Renal cortical epithelial cell (primary cell): ENCODE results near the gene COA8. TPM values are rescaled to one million over a fixed set of nuclear protein-coding genes. Genes with fewer than 3 reads are reported as not detected.

Source experiments
- DNase-seq: peaks from one replicate; pipeline ENCODE4 v3.0.0-alpha.2; 2011; ENCODE audit warnings: low read depth
- total RNA-seq: library from RNA; depleted of rRNA; stranded (reverse); fragments of >200 nt; gene quantifications from 2 replicates; pipeline ENCODE4 v1.2.3, GENCODE V29; 2014

Gene COA8
- total RNA-seq, 1 donor from 2014 or later: 31.1 TPM

- DNase-seq: no peak
Measured at GRCh38 chr14:103536693-103537092, 26.1 kb upstream of the COA8 start.

GRCh38 chr14:103537175-103537990 lies 25.4 kb upstream of the COA8 start:
- DNase-seq: no peak

DNA sequence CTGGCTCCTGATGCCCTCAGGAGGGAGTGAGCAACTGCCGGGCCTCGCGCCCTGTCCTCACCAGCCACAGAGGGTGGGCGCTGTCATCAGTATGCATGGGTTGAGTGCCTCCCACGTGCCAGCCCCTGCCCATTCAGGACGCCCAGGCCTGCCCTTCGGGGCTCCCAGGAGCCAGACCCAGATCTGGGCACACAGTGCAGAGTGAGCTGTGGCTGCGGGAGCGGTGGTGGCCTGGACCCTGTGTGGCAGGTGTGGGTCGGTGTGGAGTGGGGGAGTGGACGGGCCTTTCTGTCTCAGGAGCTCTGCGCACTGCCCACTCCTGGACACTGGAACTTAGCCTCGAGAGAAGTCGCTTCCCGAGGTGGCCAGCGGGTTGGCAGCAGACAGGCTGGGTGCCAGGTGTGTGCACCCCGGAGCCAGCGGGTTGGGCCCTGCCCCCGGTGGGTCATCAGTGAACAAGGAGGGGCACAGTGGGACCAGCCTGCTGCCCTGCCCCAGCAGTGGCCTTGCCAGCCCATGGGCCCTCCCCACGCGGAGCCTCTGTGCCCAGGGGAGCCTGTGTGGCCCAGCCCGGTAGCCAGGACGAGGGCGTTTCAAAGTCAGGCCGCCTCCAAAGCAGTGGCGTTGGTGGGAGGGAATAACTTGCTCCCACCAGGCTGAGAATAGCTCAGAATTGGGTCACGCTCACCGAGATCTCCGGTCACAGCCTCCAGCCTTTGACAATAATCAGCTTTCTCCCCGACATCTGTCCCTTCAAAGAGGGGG lies 24.3 kb upstream of the COA8 start:
- DNase-seq: no peak

DNA sequence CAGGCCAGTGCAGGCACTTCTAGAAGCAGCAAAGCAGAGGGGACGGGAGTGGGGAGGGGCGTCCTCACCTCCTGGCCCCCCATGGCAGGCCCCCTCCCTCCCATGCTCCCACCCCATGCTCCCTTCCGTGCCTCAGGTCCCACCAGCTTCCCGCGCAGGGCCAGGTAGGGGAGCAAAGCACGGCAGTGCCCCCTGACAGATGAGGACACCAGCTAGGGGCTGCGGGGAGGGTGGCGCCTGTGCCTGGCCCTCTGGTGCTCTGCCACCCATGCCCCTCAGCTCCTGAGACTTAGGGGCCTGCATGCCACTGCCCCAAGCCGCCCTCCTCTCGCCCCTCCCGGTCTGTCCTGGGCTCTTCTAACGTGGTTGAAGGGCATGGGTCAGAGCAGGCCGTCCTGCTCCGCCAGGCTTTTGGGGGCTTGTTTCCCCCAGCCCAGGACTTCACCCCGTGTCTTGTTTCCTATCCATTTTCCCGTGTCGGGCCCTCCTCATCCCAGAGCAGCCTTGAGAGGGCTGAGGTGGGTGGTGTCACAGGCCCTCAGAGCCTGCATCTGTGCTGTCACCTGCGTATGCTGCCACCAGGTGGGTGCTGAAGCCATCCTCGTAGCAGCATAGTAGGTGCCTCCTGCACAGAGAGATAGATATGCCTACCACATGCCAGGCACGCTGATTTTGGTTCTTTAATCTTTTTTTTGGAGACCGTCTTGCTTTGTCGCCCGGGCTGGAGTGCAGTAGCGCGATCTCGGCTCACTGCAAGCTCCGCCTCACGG lies 23.5 kb upstream of the COA8 start:
- no peak for DNase-seq

DNA sequence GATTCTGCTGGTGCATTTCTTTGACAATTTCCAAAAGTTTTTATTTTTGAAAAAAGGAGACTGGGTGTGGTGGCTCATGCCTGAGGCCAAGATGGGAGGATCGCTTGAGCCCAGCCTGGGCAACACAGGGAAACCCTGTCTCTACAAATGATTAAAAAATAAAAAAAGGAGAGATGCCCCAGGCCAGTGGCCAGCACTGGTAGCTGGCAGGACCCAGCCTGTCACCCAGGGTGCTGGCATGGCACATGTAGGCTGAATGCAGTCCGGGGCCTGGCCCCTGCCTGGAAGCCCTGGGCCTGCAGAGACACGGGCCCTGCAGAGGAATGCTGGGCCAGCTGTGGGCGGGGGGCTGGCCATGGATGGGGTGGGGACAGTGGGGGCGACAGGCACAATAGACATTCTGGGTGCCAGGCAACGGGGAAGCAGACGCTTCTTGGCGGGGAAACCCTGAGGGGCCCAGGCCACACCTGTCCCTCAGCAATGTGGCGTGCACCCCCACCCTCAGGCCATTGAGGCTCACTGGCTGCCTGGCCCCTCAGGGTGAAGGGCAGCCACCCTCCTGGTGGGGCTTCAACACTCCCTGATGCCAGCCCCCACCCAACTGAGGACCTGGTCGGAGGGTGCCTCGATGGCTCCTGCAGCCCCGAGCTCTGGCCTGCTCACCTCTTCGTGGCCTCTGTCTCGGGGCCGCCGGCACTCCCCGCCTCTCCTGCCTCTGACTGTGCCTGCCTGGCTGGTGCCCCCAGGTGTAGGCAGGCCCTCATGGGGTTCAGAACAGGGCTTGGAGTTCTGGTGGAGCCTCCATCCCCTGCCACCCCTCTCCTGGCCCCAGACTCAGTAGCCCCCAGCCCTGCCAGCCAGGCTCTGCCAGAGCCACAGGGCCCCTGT lies 21.7 kb upstream of the COA8 start:
- no peak for DNase-seq

- no peak for DNase-seq
Measured at GRCh38 chr14:103541709-103542604, 20.8 kb upstream of the COA8 start.

GRCh38 chr14:103542605-103543088 lies 20.1 kb upstream of the COA8 start:
- no peak for DNase-seq

GRCh38 chr14:103543140-103543539 lies 19.6 kb upstream of the COA8 start:
- DNase-seq: no peak

GRCh38 chr14:103543721-103544387 lies 18.9 kb upstream of the COA8 start:
- DNase-seq: no peak

DNA sequence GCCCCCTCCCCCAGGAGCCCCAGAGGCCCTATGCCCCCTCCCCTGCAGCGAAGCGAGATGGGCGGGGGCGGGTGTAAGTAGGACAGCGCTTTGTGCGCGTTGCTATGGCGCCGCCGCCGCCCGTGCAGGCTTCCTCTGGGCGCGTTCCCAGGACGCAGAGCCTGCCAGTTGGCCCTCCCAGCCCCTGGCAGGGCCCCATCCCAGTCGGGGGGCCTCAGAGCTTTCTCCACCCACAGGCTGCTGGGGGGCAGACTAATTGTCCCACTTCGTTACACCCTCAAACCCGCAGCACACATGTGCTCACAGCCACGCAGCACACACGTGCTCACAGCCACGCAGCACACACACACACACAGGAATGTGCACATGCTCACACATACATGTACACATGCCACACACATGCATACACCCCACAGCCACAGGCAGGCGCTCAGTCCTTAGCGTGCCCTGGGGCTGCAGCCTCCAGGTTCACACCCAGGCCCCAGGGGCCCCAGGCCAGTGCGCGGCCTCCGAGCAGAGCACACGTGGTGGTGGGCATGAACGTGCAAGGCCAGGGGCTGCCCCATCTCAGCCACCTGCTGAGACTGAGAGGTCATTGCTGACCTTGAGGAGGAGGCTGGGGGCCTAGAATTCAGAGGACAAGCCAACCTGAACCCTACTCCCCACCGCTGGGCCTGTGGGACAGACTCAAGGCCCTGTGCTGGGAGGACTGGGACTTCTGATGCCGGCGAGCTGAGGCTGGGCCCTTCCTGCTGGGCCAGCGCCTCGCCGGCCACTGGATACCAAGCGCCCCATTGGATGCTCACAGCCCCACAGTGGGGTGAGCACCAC lies 18.2 kb upstream of the COA8 start:
- no peak for DNase-seq

GRCh38 chr14:103545219-103545914 lies 17.4 kb upstream of the COA8 start:
- DNase-seq: no peak

- DNase-seq: no peak
Measured at GRCh38 chr14:103545915-103546651, 16.7 kb upstream of the COA8 start.

DNA sequence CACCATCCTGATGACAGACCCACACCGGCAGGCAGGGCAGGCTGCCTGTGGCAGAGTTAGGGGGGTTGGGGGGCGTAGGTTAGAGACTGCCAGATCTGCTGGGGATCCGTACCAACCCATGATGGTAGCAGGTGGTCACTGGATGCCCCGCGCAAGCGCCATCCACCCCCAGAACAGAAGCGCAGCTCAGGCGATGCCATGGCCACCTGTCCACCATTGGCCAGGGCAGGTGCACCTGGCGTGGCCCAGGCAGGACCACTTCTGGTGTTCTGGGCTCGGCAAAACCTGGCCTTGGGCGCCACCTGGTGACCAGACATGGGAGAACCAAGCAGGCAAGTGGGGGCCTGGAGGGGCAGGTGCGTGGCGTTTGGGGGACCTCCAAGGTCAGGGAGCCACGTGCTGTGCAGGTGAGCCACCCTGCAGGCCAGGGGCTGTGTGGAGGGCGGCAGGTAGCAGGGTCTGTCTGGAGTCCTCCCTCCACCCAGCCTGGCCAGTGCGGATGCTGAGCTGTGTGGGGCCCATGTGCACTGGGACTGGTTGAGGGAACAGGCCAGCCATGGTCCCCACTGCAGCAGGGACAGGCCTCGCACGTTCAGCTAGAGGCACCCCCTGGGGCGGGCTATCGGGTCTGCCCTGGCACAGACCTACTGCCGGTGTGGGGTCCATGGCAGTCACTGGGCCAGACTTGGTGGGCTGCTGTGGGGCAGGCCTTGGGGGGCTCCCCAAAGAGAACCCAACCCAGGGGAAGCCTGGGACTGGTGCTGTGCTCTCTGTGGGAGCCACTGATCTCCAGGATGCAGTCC lies 15.9 kb upstream of the COA8 start:
- no peak for DNase-seq

GRCh38 chr14:103547455-103547940 lies 15.3 kb upstream of the COA8 start:
- no peak for DNase-seq

DNA sequence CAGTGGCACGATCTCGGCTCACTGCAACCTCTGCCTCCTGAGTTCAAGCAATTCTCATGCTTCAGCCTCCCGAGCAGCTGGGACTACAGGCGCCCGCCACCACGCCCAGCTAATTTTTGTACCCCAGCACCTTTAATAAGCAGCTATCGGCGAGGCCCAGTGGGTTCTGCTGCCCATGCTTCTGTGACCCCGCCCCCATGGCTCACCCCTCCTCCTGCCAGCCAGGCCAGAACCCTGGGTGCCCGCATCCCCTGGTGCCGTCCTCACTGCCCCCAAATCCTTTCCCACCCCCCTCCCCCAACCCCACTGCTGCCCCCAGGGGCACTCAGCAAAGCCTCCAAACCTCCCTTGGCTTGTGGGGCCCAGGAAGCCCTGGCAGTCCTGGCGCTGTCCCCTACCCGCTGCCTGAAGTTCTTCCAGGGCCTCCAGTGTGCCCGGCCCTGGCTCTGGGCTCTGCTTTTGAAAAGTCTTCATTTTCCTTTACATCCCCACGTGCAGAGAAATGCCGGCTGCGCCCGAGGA lies 14.8 kb upstream of the COA8 start:
- DNase-seq: no peak
